ENCODE measurements around the gene CELA1. TPM values are rescaled to one million over a fixed set of nuclear protein-coding genes. Genes with fewer than 3 reads are reported as not detected.
"Not testable (repeated sequence)": the region's sequence is repeated elsewhere in the genome, so short reads cannot be mapped to it uniquely, and the experiment has no call there.

Gene CELA1
- total RNA-seq, 1 donor from 2014 or later: not detected

- no peak overlapping the region for H3K9ac ChIP-seq (ENCODE audit: low read length)
- no peak overlapping the region for H2AFZ ChIP-seq (ENCODE audit: low read depth, low read length)
- no peak overlapping the region for H3K4me3 ChIP-seq (ENCODE audit: insufficient read depth, low read depth, low read length)
- H3K36me3 Mint-ChIP-seq (ENCODE audit: low read depth, unreplicated experiment): no peaks in the 10 kb centered on the region
- H3K9me3 ChIP-seq (ENCODE audit: insufficient read depth, low read depth, low read length): no peaks in the 10 kb centered on the region
- peaks cover 5% of the 10 kb centered on the region for H3K4me1 ChIP-seq (ENCODE audit: insufficient read depth, low read length)
- no peak overlapping the region for H3K4me2 ChIP-seq (ENCODE audit: low read length)
- H3K4me1 Mint-ChIP-seq (ENCODE audit: low read depth, unreplicated experiment): no peaks in the 10 kb centered on the region
- H3K79me2 ChIP-seq (ENCODE audit: insufficient read depth, low read length): no peaks in the 10 kb centered on the region
- H3K27ac ChIP-seq (ENCODE audit: low read depth, low read length): no peak overlapping the region
- no peaks in the 10 kb centered on the region for H3K27me3 ChIP-seq (ENCODE audit: insufficient read depth, low read length)
- H3K4me3 Mint-ChIP-seq (ENCODE audit: unreplicated experiment): no peak overlapping the region
- H3K27me3 Mint-ChIP-seq (ENCODE audit: low read depth, unreplicated experiment): peaks cover 5% of the 10 kb centered on the region
- DNase-seq (ENCODE audit: low read depth) (no peak), FAIRE-seq (no peak)
- no peaks in the 10 kb centered on the region for H4K20me1 ChIP-seq (ENCODE audit: insufficient read depth, low read length)
- no peaks in the 10 kb centered on the region for H3K36me3 ChIP-seq (ENCODE audit: insufficient read depth, low read length)
- H3K9me3 Mint-ChIP-seq (ENCODE audit: unreplicated experiment): no peaks in the 10 kb centered on the region
- no peak overlapping the region for H3K27ac Mint-ChIP-seq (ENCODE audit: unreplicated experiment)
- no peak for TF ChIP-seq CTCF (IDR thresholded peaks at IDR 0.05; ENCODE audit: insufficient read depth, low read depth, low read length)
- TF ChIP-seq EZH2 (IDR thresholded peaks at IDR 0.05; ENCODE audit: insufficient read depth, low read length): no peak
Observed at GRCh38 chr12:51339750-51340149, 6.7 kb downstream of the CELA1 start.

- H3K27ac Mint-ChIP-seq (ENCODE audit: unreplicated experiment); DNase-seq (ENCODE audit: low read depth); H3K9me3 ChIP-seq (ENCODE audit: insufficient read depth, low read depth, low read length); H3K27me3 ChIP-seq (ENCODE audit: insufficient read depth, low read length); H2AFZ ChIP-seq (ENCODE audit: low read depth, low read length); H3K36me3 Mint-ChIP-seq (ENCODE audit: low read depth, unreplicated experiment); H3K4me1 ChIP-seq (ENCODE audit: insufficient read depth, low read length); FAIRE-seq; H4K20me1 ChIP-seq (ENCODE audit: insufficient read depth, low read length); H3K79me2 ChIP-seq (ENCODE audit: insufficient read depth, low read length); H3K4me2 ChIP-seq (ENCODE audit: low read length); H3K9me3 Mint-ChIP-seq (ENCODE audit: unreplicated experiment); H3K27ac ChIP-seq (ENCODE audit: low read depth, low read length); H3K4me3 Mint-ChIP-seq (ENCODE audit: unreplicated experiment); H3K9ac ChIP-seq (ENCODE audit: low read length); H3K36me3 ChIP-seq (ENCODE audit: insufficient read depth, low read length); H3K27me3 Mint-ChIP-seq (ENCODE audit: low read depth, unreplicated experiment); H3K4me1 Mint-ChIP-seq (ENCODE audit: low read depth, unreplicated experiment); H3K4me3 ChIP-seq (ENCODE audit: insufficient read depth, low read depth, low read length): not testable (repeated sequence)
Observed at GRCh38 chr12:51337336-51337735, 9.1 kb downstream of the CELA1 start.

GRCh38 chr12:51335931-51336330 lies 10.5 kb downstream of the CELA1 start:
- Histone ChIP-seq H3K4me1 (ENCODE audit: insufficient read depth, low read length) (peaks cover under 1% of the 10 kb centered on the region), H3K4me3 (ENCODE audit: insufficient read depth, low read depth, low read length) (no peak overlapping the region), H3K9ac (ENCODE audit: low read length) (no peak overlapping the region), H3K27me3 (ENCODE audit: insufficient read depth, low read length) (no peaks in the 10 kb centered on the region), H3K4me2 (ENCODE audit: low read length) (no peak overlapping the region), H4K20me1 (ENCODE audit: insufficient read depth, low read length) (no peaks in the 10 kb centered on the region), H3K27ac (ENCODE audit: low read depth, low read length) (no peak overlapping the region), H2AFZ (ENCODE audit: low read depth, low read length) (no peak overlapping the region), H3K36me3 (ENCODE audit: insufficient read depth, low read length) (no peaks in the 10 kb centered on the region), H3K9me3 (ENCODE audit: insufficient read depth, low read depth, low read length) (no peaks in the 10 kb centered on the region), H3K79me2 (ENCODE audit: insufficient read depth, low read length) (no peaks in the 10 kb centered on the region)
- H3K4me3 Mint-ChIP-seq (ENCODE audit: unreplicated experiment): no peak overlapping the region
- FAIRE-seq: no peak
- DNase-seq (ENCODE audit: low read depth): no peak
- no peak for TF ChIP-seq CTCF (IDR thresholded peaks at IDR 0.05; ENCODE audit: insufficient read depth, low read depth, low read length)
- TF ChIP-seq EZH2 (IDR thresholded peaks at IDR 0.05; ENCODE audit: insufficient read depth, low read length): no peak
- H3K4me1 Mint-ChIP-seq (ENCODE audit: low read depth, unreplicated experiment): no peaks in the 10 kb centered on the region
- H3K9me3 Mint-ChIP-seq (ENCODE audit: unreplicated experiment): no peaks in the 10 kb centered on the region
- H3K36me3 Mint-ChIP-seq (ENCODE audit: low read depth, unreplicated experiment): no peaks in the 10 kb centered on the region
- H3K27me3 Mint-ChIP-seq (ENCODE audit: low read depth, unreplicated experiment): peaks cover 2% of the 10 kb centered on the region
- H3K27ac Mint-ChIP-seq (ENCODE audit: unreplicated experiment): no peak overlapping the region
